ENCODE data around the gene RAF1. TPM values are rescaled to one million over a fixed set of nuclear protein-coding genes. Genes with fewer than 3 reads are reported as not detected.
"Not testable (repeated sequence)": the region's sequence is repeated elsewhere in the genome, so short reads cannot be mapped to it uniquely, and the experiment has no call there.

RAF1 gene
- total RNA-seq, 2 experiments from 2014 or later, result 95.8 to 97.6 TPM

DNA sequence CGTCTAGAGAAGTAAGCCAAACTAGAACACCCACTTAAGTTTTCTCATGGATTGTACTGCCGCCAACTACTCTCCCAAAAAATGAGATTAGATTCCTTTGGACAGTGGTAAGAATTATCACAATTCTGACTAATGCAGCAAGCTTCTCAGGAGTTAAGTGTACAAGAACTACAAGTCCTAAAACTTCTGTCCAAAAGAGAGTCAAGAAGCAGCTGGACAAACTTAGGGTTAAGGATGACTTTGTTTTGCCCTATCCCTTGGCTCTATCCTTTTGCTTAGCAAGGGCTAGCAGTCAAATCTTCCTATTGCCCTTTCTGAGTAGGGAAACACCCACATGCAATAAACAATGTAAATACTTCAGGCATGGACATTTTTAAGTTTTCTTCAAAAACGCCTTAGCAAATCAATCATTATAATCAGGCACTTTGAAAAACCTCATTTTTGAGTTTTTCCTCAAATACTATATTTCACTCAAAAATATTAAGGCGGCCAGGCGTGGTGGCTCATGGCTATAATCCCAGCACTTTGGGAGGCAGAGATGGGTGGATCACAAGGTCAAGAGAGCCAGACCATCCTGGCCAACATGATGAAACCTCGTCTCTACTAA is 19.5 kb downstream of the RAF1 start:
- peaks cover 9% of the 10 kb centered on the region for H3K4me1 Mint-ChIP-seq
- POLR2A ChIA-PET, result no interaction called here
- H3K36me3 Mint-ChIP-seq, result peaks cover 18% of the 10 kb centered on the region
- ATAC-seq (ENCODE audit: low read depth) (no peak), DNase-seq (no peak)
- H3K4me3 Mint-ChIP-seq, result no peak overlapping the region
- peaks cover 2% of the 10 kb centered on the region for H3K9me3 Mint-ChIP-seq
- H3K27me3 Mint-ChIP-seq, result no peaks in the 10 kb centered on the region
- H3K27ac Mint-ChIP-seq, result no peak overlapping the region

DNA sequence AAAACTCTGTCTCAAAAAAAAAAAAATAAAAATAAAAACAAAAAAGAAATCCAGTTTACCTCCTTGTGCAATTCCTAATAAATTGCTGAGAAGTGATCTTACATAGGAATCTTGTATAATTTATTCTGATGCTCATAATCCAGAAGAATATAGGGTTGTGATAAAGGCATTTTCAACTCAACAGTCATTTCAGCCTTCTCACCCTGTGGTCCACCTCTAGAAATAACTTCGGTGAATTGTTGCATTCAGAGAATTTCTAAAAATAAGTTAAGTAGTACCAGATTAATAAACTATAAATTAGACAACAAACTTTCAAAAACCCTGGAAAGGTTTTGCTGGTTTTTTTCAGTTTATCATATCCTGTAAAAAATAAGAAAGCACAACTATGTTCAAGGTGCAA is 20.2 kb downstream of the RAF1 start:
- Mint-ChIP-seq H3K4me1 (peaks cover 11% of the 10 kb centered on the region), H3K4me3 (no peak overlapping the region), H3K36me3 (peaks cover 19% of the 10 kb centered on the region), H3K27ac (no peak overlapping the region), H3K27me3 (no peaks in the 10 kb centered on the region), H3K9me3 (peaks cover 2% of the 10 kb centered on the region)
- ATAC-seq (ENCODE audit: low read depth) (no peak), DNase-seq (no peak)
- POLR2A ChIA-PET, result no interaction called here

DNA sequence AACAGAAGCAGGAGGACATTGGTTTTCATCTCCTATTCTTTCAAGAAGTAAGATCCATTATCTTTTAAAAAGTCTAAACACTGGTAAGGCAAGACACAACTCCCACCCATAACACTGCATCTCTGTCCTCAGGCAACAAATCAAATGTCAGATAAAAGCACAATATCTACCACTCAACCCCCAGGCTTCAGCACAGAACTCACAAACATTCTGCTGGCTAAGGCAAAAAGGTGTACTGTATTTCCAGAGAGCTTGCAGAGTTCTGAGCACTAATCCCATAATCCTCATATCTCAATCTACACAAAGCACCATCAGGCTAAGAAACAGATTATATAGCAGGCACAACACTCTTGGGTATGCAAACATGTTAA is 20.9 kb downstream of the RAF1 start:
- Mint-ChIP-seq H3K27ac (no peak overlapping the region), H3K36me3 (peaks cover 22% of the 10 kb centered on the region), H3K9me3 (peaks cover 2% of the 10 kb centered on the region), H3K4me3 (no peak overlapping the region), H3K4me1 (peaks cover 12% of the 10 kb centered on the region), H3K27me3 (no peaks in the 10 kb centered on the region)
- DNase-seq (no peak), ATAC-seq (ENCODE audit: low read depth) (no peak)
- POLR2A ChIA-PET, result no interaction called here

DNA sequence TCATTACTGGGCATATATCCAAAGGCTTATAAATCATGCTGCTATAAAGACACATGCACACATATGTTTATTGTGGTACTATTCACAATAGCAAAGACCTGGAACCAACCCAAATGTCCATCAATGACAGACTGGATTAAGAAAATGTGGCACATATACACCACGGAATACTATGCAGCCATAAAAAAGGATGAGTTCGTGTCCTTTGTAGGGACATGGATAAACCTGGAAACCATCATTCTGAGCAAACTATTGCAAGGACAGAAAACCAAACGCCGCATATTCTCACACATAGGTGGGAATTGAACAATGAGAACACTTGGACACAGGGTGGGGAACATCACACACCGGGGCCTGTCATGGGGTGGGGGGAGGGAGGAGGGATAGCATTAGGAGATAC is 23.1 kb downstream of the RAF1 start:
- POLR2A ChIA-PET; H3K27me3 Mint-ChIP-seq; H3K4me1 Mint-ChIP-seq; H3K9me3 Mint-ChIP-seq; ATAC-seq (ENCODE audit: low read depth); H3K4me3 Mint-ChIP-seq; H3K27ac Mint-ChIP-seq; DNase-seq: not testable (repeated sequence)
- peaks cover 25% of the 10 kb centered on the region for H3K36me3 Mint-ChIP-seq

DNA sequence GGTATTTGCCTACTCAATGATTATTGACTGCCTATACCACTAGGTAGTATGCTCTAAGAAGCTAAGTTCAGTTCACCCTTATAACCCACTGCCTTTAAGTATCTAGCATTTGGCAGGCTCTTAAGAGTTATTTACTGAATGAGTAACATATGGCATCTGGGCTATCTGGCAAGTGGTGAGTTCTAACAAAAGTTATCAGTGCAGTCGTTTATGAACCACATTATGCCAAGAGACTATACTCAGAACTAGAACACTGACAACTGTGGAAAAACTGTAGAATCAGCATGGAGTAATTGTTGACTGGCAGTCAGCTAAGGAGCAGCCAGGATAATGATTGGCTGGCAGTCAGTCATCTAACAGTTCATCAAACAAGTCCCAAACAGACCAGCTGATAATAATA is 25.8 kb downstream of the RAF1 start:
- no peak for ATAC-seq (ENCODE audit: low read depth)
- no peaks in the 10 kb centered on the region for H3K27me3 Mint-ChIP-seq
- peaks cover 11% of the 10 kb centered on the region for H3K4me1 Mint-ChIP-seq
- H3K36me3 Mint-ChIP-seq, result peaks cover 34% of the 10 kb centered on the region
- peaks cover 2% of the 10 kb centered on the region for H3K9me3 Mint-ChIP-seq
- no peak overlapping the region for H3K27ac Mint-ChIP-seq
- H3K4me3 Mint-ChIP-seq, result no peak overlapping the region
- no peak for DNase-seq
- POLR2A ChIA-PET, result no interaction called here

DNA sequence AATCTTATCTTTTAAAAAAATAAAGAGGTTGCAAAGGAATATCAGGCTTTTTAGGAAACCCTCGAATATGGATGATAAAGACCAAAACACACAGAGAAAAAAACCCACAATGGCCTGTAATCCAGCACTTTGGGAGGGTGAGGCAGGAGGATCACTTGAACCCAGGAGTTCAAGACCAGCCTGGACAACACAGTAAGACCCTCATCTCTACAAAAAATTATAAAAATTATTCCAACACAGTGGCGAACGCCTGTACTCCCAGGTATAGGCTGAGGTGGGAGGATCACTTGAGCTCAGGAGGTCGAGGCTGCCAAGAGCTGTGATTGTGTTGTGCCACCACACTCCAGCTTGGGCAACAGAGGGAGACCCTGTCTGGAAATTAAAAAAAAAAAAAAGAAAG is 30.8 kb downstream of the RAF1 start:
- Mint-ChIP-seq H3K36me3 (peaks cover 20% of the 10 kb centered on the region), H3K27me3 (no peaks in the 10 kb centered on the region), H3K9me3 (no peaks in the 10 kb centered on the region), H3K4me1 (peaks cover 13% of the 10 kb centered on the region), H3K4me3 (no peak overlapping the region), H3K27ac (no peak overlapping the region)
- no peak for ATAC-seq (ENCODE audit: low read depth)
- POLR2A ChIA-PET, result no interaction called here
- no peak for DNase-seq

DNA sequence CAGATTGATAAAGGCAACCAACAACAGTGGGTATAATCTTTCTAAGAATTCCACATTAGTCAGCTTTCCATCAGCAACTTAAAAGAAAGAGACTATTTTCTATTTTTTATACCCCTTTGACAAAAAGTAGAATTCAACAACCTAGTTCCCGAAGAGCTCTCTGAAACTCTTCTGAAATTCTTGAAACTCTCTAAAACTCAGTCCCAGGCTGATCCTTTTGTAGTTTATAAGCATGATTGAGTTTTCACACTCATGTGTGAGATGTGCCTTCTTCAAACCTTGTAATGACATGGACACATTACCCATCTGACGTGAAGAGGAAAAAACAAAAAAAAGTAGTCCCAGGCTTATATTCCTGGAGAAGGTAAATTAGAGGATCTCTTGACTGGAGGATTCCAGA is 31.4 kb downstream of the RAF1 start:
- no peak overlapping the region for H3K4me3 Mint-ChIP-seq
- H3K9me3 Mint-ChIP-seq, result no peaks in the 10 kb centered on the region
- POLR2A ChIA-PET, result no interaction called here
- peaks cover 12% of the 10 kb centered on the region for H3K4me1 Mint-ChIP-seq
- no peak overlapping the region for H3K27ac Mint-ChIP-seq
- no peak for DNase-seq
- no peaks in the 10 kb centered on the region for H3K27me3 Mint-ChIP-seq
- H3K36me3 Mint-ChIP-seq, result peaks cover 16% of the 10 kb centered on the region
- no peak for ATAC-seq (ENCODE audit: low read depth)

DNA sequence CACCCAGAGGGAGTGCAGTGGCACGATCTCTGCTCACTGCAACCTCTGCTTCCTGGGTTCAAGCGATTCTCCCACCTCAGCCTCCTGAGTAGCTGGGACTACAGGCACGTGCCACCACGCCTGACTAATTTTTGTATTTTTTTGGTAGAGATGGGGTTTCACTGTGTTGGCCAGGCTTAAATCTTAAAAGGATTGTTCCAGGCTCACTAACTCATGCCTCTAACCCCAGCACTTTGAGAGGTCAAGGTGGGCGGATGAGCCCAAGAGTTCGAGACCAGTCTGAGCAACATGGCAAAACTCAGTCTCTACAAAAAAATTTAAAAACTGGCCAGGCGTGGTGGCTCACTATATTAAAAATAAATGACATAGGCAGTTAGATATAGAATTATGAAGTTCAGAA is 33.1 kb downstream of the RAF1 start:
- H3K9me3 Mint-ChIP-seq; DNase-seq; ATAC-seq (ENCODE audit: low read depth); H3K27ac Mint-ChIP-seq; POLR2A ChIA-PET; H3K4me3 Mint-ChIP-seq; H3K27me3 Mint-ChIP-seq: not testable (repeated sequence)
- Mint-ChIP-seq H3K36me3 (peaks cover 16% of the 10 kb centered on the region), H3K4me1 (peaks cover 17% of the 10 kb centered on the region)

DNA sequence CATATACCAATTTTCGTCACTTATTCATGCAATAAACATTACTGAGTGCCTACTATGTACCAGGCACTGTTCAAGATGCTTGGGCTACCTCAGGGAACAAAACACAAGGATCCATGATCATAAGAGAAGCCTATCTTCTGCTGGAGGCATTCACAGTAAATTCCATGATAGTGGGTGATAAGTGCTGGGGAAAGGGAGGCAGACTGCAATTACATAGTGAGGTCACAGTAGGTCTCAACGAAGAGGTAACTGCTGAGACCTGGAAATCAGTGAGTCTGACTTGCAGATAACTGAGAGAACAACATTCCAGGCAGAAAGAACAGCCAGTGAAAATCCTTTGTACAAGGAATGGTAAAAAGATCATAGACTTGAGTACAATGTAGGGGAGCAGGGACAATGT is 33.6 kb downstream of the RAF1 start:
- Mint-ChIP-seq H3K36me3 (peaks cover 16% of the 10 kb centered on the region), H3K4me3 (no peak overlapping the region), H3K9me3 (no peaks in the 10 kb centered on the region), H3K4me1 (peaks cover 22% of the 10 kb centered on the region), H3K27me3 (no peaks in the 10 kb centered on the region), H3K27ac (no peak overlapping the region)
- ATAC-seq (ENCODE audit: low read depth), result no peak
- POLR2A ChIA-PET, result no interaction called here
- no peak for DNase-seq

DNA sequence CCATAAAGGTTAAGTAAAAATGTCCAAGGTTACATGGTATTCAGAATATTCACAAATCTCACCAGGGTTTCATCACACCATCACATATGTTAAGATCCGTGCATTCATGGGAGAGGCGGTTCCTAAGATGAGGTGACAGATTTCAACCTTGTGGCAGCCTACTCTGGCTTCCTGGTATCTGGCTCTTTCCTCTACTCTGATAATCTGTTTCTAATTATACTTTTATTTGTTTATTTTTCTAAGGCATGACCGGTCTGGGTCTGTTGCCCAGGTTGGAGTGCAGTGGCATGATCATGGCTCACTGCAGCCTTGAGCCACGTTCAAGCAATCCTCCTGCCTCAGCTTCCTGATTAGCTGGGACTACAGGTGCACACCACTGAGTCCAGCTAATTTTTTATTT is 34.4 kb downstream of the RAF1 start:
- Mint-ChIP-seq H3K27me3 (no peaks in the 10 kb centered on the region), H3K9me3 (no peaks in the 10 kb centered on the region), H3K27ac (no peak overlapping the region), H3K4me1 (peaks cover 22% of the 10 kb centered on the region), H3K36me3 (peaks cover 16% of the 10 kb centered on the region), H3K4me3 (no peak overlapping the region)
- POLR2A ChIA-PET, result no interaction called here
- ATAC-seq (ENCODE audit: low read depth) (no peak), DNase-seq (no peak)

DNA sequence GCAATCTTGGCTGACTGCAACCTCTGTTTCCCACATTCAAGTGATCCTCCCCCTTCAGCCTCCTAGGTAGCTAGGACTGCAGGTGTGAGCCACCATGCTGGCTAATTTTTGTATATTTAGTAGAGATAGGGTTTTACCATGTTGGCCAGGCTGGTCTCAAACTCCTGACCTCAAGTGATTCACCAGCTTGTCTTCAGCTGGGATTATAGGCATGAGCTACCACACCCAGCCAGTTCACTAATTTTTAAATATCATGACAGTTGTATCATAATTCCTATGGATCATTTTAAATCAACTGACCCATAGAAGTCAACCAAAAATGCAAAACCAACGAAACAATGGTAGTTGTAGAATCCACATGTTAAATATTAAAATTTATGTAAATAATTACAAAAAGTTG is 35.1 kb downstream of the RAF1 start:
- H3K4me3 Mint-ChIP-seq, result no peak overlapping the region
- ATAC-seq (ENCODE audit: low read depth), result no peak

DNA sequence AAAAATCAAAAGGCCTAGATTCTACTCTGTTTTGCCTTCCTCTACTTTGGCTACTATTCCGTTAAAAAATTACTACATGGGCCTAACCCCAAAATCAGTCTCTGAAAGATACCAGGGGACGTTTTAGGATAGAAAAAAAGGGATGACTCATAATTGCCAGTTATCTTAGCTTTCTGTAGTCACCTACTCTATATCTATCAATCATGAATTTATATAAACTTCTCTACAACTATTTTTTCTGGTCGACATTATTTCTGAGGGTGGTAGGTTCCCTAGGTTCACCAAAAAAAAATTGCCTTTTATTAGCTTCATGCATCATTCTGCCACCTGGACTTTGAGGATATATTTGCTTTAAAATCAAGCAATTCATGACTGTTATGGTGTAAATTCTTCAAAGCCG is 36.5 kb downstream of the RAF1 start:
- POLR2A ChIA-PET, result no interaction called here
- H3K27me3 Mint-ChIP-seq, result no peaks in the 10 kb centered on the region
- H3K4me3 Mint-ChIP-seq, result no peak overlapping the region
- H3K36me3 Mint-ChIP-seq, result peaks cover 3% of the 10 kb centered on the region
- H3K9me3 Mint-ChIP-seq, result no peaks in the 10 kb centered on the region
- H3K27ac Mint-ChIP-seq, result no peak overlapping the region
- ATAC-seq (ENCODE audit: low read depth) (no peak), DNase-seq (no peak)
- peaks cover 30% of the 10 kb centered on the region for H3K4me1 Mint-ChIP-seq

More for the DNA sequence above, 35.1 kb downstream of the RAF1 start:
- no peaks in the 10 kb centered on the region for H3K27me3 Mint-ChIP-seq
- no peak for DNase-seq
- POLR2A ChIA-PET, result no interaction called here
- no peaks in the 10 kb centered on the region for H3K9me3 Mint-ChIP-seq
- no peak overlapping the region for H3K27ac Mint-ChIP-seq
- H3K36me3 Mint-ChIP-seq, result peaks cover 9% of the 10 kb centered on the region
- H3K4me1 Mint-ChIP-seq, result peaks cover 24% of the 10 kb centered on the region

DNA sequence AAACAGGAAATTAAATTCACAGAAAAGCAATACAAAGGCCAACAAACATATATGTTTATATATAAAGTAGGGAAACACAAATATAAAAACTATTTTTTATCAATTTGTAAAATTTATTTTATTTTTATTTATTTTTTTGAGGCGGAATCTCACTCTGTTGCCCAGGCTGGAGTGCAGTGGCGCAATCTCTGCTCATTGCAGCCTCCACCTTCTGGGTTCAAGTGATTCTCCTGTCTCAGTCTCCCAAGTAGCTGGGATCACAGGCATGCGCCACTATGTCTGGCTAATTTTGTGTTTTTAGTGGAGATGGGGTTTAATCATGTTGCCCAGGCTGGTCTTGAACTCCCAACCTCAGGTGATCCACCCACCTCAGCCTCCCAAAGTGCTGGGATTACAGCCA is 39.0 kb downstream of the RAF1 start:
- H3K27ac Mint-ChIP-seq; H3K27me3 Mint-ChIP-seq; ATAC-seq (ENCODE audit: low read depth); POLR2A ChIA-PET; DNase-seq; H3K36me3 Mint-ChIP-seq; H3K9me3 Mint-ChIP-seq: not testable (repeated sequence)
- Mint-ChIP-seq H3K4me1 (peaks cover 24% of the 10 kb centered on the region), H3K4me3 (peak overlapping the region; percentile 64)

DNA sequence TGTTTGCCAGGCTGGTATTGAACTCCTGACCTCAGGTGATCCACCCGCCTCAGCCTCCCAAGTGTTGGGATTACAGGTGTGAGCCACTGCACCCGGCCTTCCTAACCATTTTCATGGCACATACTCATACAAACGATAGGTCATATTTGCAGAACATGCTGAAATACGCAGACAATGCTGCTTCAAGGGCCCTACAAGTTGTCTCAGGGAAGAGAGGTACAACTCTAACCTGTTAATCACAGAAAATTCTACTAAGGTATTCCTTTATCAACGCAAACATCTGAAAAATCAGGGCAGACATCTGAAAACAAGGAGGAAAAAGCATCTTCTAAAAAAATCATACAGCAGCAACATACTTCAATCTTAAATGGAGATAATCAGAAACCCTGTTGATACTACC is 39.9 kb downstream of the RAF1 start:
- H3K9me3 Mint-ChIP-seq, result no peaks in the 10 kb centered on the region
- no peak for ATAC-seq (ENCODE audit: low read depth)
- no peak for DNase-seq
- H3K4me1 Mint-ChIP-seq, result peaks cover 23% of the 10 kb centered on the region
- H3K27ac Mint-ChIP-seq, result no peak overlapping the region
- peaks cover 2% of the 10 kb centered on the region for H3K36me3 Mint-ChIP-seq
- POLR2A ChIA-PET, result no interaction called here
- H3K27me3 Mint-ChIP-seq, result no peaks in the 10 kb centered on the region
- no peak overlapping the region for H3K4me3 Mint-ChIP-seq

DNA sequence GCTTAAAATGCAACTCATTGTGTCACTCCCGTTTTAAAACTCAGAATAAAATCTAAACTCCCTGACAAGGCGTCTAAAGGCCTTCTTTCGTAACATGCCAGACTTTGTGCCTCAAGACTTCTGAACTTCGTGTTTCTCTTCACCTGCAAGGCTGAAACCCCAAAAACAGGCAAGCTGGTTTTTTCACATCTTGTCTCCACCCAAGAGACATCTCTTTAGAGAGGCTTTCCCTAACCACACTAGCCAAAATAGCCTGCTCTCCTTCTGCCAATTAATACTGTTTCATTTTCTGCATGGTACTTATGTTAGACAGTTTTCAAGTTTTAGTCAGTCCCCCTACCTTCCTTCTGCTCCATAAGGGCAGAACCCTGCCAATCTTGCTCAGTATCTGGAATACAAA is 41.6 kb downstream of the RAF1 start:
- H3K4me1 Mint-ChIP-seq, result peaks cover 21% of the 10 kb centered on the region
- H3K36me3 Mint-ChIP-seq, result peaks cover 6% of the 10 kb centered on the region
- ATAC-seq (ENCODE audit: low read depth) (no peak), DNase-seq (no peak)
- H3K27ac Mint-ChIP-seq, result no peak overlapping the region
- no peaks in the 10 kb centered on the region for H3K9me3 Mint-ChIP-seq
- H3K4me3 Mint-ChIP-seq, result no peak overlapping the region
- POLR2A ChIA-PET, result interaction anchor here (1.3 kb wide), 1 partner anchor 40 kb away, joined by 3 read pairs; no protein-coding TSS in a partner anchor
- H3K27me3 Mint-ChIP-seq, result no peaks in the 10 kb centered on the region

All from activated naive CD8-positive, alpha-beta T cell treated with anti-CD3 and anti-CD28 coated beads, Interleukin-2, amount 10 ng/mL, durations not matched to agents 7 days and 5 days (primary cell).